Measurements from ENCODE around the gene IFIT2.

The IFIT2 gene

DNA sequence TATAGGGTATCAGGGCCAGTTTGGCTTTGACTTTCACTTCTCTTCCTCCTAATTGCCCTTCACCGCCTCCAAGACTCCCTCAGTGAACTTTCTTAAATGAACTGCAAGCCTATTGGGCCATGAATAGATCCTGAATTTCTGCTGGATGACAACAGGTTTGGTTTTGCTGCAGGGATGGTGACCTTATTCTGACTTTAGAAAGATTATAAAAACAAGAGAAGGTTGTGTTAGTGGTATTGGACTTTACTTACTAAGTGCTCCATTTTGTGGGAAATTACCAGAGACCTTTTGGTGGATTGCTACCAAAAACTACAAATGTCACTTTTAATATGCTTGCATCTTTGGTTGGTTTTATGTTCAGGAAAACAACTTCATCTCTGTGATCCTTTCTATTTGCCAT is 38.8 kb upstream of the IFIT2 start:
- TF ChIP-seq TAF1 (IDR thresholded peaks at IDR 0.05; ENCODE audit: borderline replicate concordance, insufficient read depth, low read length), result no peak
- no peak for TF ChIP-seq FOXP2 (optimal IDR thresholded peaks at IDR 0.05; ENCODE audit: borderline replicate concordance, extremely low read depth, extremely low read length, insufficient read depth)
- TF ChIP-seq, protein P1, sequence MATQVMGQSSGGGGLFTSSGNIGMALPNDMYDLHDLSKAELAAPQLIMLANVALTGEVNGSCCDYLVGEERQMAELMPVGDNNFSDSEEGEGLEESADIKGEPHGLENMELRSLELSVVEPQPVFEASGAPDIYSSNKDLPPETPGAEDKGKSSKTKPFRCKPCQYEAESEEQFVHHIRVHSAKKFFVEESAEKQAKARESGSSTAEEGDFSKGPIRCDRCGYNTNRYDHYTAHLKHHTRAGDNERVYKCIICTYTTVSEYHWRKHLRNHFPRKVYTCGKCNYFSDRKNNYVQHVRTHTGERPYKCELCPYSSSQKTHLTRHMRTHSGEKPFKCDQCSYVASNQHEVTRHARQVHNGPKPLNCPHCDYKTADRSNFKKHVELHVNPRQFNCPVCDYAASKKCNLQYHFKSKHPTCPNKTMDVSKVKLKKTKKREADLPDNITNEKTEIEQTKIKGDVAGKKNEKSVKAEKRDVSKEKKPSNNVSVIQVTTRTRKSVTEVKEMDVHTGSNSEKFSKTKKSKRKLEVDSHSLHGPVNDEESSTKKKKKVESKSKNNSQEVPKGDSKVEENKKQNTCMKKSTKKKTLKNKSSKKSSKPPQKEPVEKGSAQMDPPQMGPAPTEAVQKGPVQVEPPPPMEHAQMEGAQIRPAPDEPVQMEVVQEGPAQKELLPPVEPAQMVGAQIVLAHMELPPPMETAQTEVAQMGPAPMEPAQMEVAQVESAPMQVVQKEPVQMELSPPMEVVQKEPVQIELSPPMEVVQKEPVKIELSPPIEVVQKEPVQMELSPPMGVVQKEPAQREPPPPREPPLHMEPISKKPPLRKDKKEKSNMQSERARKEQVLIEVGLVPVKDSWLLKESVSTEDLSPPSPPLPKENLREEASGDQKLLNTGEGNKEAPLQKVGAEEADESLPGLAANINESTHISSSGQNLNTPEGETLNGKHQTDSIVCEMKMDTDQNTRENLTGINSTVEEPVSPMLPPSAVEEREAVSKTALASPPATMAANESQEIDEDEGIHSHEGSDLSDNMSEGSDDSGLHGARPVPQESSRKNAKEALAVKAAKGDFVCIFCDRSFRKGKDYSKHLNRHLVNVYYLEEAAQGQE (IDR thresholded peaks at IDR 0.05; ENCODE audit: insufficient read depth in 1 of 2, low read depth in 2 of 2, low read length in 2 of 2), result no peak
- TF ChIP-seq SIN3A (IDR thresholded peaks at IDR 0.05; ENCODE audit: borderline replicate concordance, insufficient read depth, low read length), result no peak
- TF ChIP-seq POLR2AphosphoS5 (IDR thresholded peaks at IDR 0.05; ENCODE audit: low read depth, low read length), result no peak

DNA sequence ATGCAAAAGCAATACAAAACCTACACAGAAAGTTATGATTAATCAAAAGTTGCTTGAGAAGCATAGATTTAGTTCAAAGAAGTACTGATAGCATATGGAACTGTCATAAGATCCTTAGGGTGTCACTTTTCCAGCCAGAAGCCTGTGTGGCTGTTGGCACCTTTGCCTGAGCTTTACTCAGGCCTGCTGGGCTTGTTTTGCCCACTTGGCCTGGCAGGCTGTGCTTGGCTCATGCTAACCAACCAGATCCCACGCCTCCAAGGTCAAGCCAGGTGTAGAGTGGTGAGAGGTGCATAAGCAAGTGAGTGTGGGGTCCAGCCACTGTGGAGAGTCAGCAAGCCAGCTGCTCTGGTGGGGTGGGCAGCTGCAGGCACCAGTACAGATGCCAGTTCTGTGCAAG is 38.3 kb upstream of the IFIT2 start:
- TF ChIP-seq, protein P1 (IDR thresholded peaks at IDR 0.05; ENCODE audit: insufficient read depth in 1 of 2, low read depth in 2 of 2, low read length in 2 of 2), result no peak
- TF ChIP-seq SIN3A (IDR thresholded peaks at IDR 0.05; ENCODE audit: borderline replicate concordance, insufficient read depth, low read length) (no peak), TAF1 (IDR thresholded peaks at IDR 0.05; ENCODE audit: borderline replicate concordance, insufficient read depth, low read length) (no peak), FOXP2 (optimal IDR thresholded peaks at IDR 0.05; ENCODE audit: borderline replicate concordance, extremely low read depth, extremely low read length, insufficient read depth) (no peak), POLR2AphosphoS5 (IDR thresholded peaks at IDR 0.05; ENCODE audit: low read depth, low read length) (no peak)

DNA sequence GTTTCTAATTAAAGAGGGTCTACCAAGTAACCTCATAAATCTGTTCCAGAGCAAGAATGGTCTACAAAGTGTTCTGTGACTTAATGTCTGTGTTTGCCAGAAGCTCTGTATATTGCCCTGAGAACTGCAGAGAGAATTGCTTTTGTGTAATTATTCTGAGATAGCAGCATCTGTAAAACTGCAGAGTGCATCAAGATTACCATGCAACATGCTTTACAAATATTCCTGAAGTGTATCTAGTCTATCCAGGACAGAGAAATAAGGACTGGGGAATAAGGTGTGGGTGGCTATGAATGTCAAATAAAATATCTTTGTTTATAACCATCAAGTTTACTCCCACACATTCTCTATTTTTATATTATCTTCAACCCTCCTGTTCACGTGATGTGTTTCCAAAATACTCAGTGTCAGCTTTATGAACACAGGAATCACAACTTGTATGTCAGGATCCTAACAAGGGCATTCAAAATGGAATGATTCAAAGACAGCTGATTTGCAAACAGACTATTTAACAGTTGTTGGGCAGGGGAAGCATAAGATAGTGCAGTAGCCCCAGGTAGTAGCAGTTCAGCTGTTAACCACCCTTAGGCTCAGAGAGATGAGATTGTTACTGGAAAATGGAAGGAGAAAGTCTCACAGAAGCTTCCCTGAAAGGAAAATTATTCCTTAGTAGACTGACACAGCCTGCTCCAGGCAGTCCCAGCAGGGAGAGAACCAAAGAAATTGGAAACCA is 35.0 kb upstream of the IFIT2 start:
- no peak for TF ChIP-seq FOXP2 (optimal IDR thresholded peaks at IDR 0.05; ENCODE audit: borderline replicate concordance, extremely low read depth, extremely low read length, insufficient read depth)
- TF ChIP-seq, protein P1 (IDR thresholded peaks at IDR 0.05; ENCODE audit: insufficient read depth in 1 of 2, low read depth in 2 of 2, low read length in 2 of 2), result no peak

DNA sequence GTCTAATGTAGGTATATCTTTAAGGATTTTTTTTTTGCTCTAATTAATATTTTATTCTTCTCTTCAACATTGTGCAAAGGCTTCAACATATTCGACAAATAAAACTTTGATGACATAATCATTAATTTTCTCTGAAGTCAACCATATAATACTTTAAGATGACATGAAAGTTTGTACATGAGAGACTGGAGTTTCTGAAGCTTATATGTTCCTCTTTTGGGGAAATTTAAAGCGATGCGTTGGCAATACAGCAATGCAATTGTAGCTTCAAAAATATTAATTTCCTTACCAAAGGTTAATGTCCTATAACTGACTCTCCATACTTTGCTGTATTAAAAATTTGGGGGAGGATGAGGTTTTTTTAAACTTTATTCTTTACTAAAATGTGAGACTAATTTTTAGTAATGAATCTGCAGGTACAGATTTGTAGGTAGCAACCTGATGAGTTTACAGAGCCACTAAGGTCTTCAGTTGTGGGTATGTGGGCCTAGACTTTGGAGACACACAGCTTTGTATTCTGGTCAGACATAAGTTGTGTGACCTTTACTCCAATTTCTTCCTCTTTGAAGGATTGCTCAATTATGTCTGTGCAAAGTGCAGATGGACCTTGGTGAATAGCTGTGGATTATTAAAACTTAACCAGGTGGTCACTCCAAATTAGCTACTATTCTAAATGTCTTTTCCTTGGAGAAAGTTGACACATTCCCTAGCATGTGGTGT is 32.3 kb upstream of the IFIT2 start:
- TF ChIP-seq, protein P1 (IDR thresholded peaks at IDR 0.05; ENCODE audit: insufficient read depth in 1 of 2, low read depth in 2 of 2, low read length in 2 of 2), result no peak

DNA sequence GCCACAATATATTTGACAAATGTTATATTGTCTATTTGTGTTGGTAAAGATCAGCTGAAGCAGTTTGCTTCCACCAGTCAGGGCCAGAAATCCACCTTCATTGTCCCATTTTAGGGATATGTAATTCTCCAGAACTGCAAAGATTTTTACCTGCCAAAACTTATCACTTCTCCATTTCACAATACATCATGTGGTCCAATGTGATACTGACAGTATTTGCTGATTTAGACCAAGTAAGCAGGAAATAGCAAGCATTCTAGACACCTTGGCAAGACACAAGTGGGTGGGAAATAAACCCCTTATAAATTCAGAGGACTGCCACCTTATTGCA is 31.7 kb upstream of the IFIT2 start:
- TF ChIP-seq POLR2AphosphoS5 (IDR thresholded peaks at IDR 0.05; ENCODE audit: low read depth, low read length), result no peak
- TF ChIP-seq FOXP2 (optimal IDR thresholded peaks at IDR 0.05; ENCODE audit: borderline replicate concordance, extremely low read depth, extremely low read length, insufficient read depth), result no peak
- no peak for TF ChIP-seq SIN3A (IDR thresholded peaks at IDR 0.05; ENCODE audit: borderline replicate concordance, insufficient read depth, low read length)
- no peak for TF ChIP-seq TAF1 (IDR thresholded peaks at IDR 0.05; ENCODE audit: borderline replicate concordance, insufficient read depth, low read length)
- TF ChIP-seq, protein P1 (IDR thresholded peaks at IDR 0.05; ENCODE audit: insufficient read depth in 1 of 2, low read depth in 2 of 2, low read length in 2 of 2), result no peak

Data from PFSK-1 (cell line).